Measurements from ENCODE around the gene TFE3.

The TFE3 gene

DNA sequence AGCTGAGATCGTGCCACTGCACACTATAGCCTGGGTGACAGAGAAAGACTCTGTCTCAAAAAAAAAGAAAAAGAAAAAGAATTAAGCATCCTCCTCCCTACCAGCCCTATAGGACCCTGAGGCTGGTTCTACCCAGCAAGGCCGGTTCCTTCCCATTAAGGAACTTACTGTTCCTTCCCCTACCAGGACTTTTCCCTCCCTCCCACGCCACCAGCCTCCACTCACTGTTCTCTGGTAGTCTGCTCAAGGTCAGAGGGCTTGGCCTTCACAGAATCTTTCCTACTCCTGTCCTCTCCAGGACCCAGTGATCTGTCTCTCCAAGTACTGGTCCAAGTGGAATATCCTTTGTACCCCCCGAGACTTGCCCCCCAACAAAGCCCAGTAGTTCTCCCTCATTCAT lies 42.5 kb downstream of the TFE3 start:
- H3K4me3 ChIP-seq (ENCODE audit: low read depth, low read length): no peak overlapping the region

DNA sequence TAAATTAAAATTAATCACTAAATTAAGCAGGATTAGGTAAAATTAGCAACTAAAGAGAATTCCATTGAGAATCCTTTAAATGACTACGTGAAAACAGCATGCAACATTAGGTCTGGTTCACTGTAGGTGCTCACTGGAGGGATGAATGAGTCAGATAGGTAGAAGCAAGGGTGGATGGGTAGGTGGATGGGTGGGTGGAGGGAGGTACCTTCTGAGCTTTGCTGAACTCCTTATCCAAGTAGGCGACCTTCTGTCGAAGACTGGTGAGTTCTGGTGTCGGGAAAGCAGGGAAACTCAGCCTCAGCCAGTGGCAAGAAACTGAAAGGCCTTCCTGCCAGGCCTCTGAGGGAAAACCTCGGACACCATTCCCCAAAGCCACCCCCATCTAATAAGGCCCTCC lies 44.1 kb downstream of the TFE3 start:
- TF ChIP-seq, protein P1, sequence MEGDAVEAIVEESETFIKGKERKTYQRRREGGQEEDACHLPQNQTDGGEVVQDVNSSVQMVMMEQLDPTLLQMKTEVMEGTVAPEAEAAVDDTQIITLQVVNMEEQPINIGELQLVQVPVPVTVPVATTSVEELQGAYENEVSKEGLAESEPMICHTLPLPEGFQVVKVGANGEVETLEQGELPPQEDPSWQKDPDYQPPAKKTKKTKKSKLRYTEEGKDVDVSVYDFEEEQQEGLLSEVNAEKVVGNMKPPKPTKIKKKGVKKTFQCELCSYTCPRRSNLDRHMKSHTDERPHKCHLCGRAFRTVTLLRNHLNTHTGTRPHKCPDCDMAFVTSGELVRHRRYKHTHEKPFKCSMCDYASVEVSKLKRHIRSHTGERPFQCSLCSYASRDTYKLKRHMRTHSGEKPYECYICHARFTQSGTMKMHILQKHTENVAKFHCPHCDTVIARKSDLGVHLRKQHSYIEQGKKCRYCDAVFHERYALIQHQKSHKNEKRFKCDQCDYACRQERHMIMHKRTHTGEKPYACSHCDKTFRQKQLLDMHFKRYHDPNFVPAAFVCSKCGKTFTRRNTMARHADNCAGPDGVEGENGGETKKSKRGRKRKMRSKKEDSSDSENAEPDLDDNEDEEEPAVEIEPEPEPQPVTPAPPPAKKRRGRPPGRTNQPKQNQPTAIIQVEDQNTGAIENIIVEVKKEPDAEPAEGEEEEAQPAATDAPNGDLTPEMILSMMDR (IDR thresholded peaks at IDR 0.05; ENCODE audit: low read depth, low read length): no peak
- no peak overlapping the region for H3K4me3 ChIP-seq (ENCODE audit: low read depth, low read length)

More for the DNA sequence above, 42.5 kb downstream of the TFE3 start:
- TF ChIP-seq, protein P1 (IDR thresholded peaks at IDR 0.05; ENCODE audit: low read depth, low read length): no peak

DNA sequence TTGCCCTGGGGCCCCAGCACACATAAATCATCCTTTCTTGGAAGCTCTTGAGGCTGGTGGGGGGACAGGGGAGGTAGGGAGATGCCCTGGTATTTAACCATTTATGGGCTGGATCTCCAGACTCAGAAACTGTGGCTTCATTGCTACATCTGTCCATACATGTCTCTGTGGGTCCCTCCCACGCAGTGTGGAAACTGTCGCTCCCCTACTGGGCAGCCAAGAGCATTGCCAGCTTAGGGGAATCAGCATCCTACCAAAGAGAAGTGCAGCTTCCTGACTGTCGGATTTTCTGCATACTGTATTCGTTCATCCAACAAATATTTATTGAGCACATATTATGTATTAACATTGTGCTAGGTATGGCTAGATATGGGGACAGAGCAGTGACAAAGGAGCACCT lies 44.8 kb downstream of the TFE3 start:
- no peak overlapping the region for H3K4me3 ChIP-seq (ENCODE audit: low read depth, low read length)
- TF ChIP-seq, protein P1 (IDR thresholded peaks at IDR 0.05; ENCODE audit: low read depth, low read length): no peak

DNA sequence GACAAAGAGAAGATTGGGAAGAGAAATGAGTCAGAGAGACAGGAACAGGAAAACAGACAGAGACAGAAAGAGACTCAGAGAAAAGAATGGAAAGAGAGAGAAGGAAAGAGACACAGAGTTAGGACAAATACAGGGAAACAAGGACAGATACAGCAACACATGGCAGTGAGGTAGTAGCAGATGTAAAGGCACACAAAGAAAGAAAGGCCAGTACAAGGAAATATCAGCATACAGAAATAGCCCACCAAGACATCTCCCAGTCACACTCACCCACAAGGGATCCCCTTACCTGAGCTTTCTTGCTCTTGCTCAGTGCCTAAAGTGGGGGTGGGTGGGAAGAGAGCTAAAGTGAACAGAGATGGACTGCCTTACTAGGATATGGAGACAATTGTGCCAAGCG lies 45.3 kb downstream of the TFE3 start:
- TF ChIP-seq, protein P1 (IDR thresholded peaks at IDR 0.05; ENCODE audit: low read depth, low read length): no peak
- H3K4me3 ChIP-seq (ENCODE audit: low read depth, low read length): no peak overlapping the region

DNA sequence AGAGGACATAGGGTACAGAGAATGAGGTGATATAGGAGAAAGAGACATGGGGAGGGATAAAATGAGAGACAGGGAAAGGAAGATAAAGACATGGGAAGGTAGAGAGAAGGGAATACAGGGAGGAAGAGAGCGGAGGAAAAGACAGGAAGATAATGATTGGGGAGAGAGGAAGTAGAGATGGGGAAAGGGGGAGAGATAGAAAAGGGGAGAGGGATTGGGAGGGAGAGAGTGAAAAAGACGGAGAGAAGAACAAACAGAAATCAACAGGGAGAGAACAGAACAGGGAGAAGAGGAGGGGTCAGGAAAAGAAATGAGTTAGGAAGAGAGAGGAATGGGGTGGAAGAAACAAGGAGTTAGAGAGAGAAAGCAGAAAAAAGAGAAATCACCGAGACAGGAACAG lies 45.7 kb downstream of the TFE3 start:
- H3K4me3 ChIP-seq (ENCODE audit: low read depth, low read length): no peak overlapping the region
- TF ChIP-seq, protein P1 (IDR thresholded peaks at IDR 0.05; ENCODE audit: low read depth, low read length): no peak

DNA sequence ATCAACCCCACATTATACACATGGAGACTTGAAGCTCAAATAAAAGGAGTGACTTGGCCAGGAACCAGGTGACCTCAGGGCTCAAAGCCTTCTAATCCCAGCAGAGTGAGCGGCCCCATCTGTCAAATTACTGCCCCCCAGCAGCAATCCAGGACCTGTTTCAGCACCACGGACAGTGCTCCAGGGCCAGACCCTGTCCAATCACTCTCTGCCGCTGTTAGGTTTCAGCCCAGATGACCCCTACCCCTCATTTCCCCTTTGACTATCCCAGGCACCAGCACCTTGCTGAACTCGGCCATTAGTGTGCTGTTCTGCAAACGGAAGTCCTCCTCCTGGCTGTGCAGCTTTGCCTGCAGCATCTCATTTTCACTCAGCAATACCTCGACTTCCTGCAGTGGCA lies 46.2 kb downstream of the TFE3 start:
- TF ChIP-seq, protein P1 (IDR thresholded peaks at IDR 0.05; ENCODE audit: low read depth, low read length): no peak
- no peak overlapping the region for H3K4me3 ChIP-seq (ENCODE audit: low read depth, low read length)

DNA sequence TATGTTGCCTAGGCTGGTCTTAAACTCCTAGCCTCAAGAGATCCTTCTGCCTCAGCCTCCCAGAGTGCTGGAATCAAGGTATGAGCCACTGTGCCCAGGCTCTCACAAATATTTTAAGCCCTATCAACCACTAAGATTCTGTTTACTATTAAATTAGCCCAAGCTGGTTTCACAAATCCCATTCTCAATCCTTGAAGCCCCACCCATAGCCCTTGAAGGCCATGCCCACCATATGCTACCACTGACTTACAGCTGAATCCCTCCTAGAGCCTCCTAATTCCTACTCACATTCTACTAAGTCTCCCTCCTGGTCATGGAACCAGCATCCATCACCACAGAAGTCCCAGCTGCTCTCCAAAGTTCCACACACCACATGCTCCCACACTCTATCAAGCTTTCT lies 50.8 kb downstream of the TFE3 start:
- H3K4me3 ChIP-seq (ENCODE audit: low read depth, low read length): no peak overlapping the region
- TF ChIP-seq, protein P1 (IDR thresholded peaks at IDR 0.05; ENCODE audit: low read depth, low read length): no peak
